Measurements from ENCODE around the gene OPA3. TPM values are rescaled to one million over a fixed set of nuclear protein-coding genes. Genes with fewer than 3 reads are reported as not detected.

Gene OPA3
- total RNA-seq, 1 donor from 2014 or later = 26.9 TPM

- peak; percentile 4 for ATAC-seq
- intact Hi-C loops (cut with micrococcal nuclease) = no loop called here
- DNase-seq = peak; percentile 67
Measured at GRCh38 chr19:45508417-45508860, 76.2 kb downstream of the OPA3 start.

DNA sequence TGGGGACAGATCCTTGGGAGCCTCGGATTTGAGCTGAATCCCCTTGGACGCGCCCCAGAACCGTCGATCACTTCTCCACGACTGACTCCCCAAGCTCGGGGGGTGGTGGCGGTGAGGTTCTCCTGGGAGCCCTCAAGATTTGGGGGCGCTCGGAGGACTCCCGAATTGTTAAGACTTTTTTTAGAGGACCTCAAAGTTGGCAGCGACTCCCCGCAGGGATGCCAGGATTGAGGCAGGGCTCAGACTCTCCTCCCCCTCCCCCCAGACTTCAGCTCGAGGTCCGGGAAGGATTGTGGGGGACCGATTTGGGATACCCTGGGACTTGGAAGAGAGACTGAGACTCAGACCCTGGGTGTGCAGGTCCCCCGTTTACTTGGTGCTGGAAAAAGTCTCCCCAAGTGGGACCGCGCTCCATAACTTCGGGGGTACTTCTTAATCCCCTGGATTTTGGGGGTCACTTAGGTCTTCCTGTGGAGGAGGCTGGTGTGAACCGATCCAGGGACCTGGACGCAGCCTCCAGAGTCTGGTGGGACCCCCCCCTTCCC lies 76.7 kb downstream of the OPA3 start:
- intact Hi-C loops (cut with micrococcal nuclease) = no loop called here
- no peak for ATAC-seq
- DNase-seq = no peak

DNA sequence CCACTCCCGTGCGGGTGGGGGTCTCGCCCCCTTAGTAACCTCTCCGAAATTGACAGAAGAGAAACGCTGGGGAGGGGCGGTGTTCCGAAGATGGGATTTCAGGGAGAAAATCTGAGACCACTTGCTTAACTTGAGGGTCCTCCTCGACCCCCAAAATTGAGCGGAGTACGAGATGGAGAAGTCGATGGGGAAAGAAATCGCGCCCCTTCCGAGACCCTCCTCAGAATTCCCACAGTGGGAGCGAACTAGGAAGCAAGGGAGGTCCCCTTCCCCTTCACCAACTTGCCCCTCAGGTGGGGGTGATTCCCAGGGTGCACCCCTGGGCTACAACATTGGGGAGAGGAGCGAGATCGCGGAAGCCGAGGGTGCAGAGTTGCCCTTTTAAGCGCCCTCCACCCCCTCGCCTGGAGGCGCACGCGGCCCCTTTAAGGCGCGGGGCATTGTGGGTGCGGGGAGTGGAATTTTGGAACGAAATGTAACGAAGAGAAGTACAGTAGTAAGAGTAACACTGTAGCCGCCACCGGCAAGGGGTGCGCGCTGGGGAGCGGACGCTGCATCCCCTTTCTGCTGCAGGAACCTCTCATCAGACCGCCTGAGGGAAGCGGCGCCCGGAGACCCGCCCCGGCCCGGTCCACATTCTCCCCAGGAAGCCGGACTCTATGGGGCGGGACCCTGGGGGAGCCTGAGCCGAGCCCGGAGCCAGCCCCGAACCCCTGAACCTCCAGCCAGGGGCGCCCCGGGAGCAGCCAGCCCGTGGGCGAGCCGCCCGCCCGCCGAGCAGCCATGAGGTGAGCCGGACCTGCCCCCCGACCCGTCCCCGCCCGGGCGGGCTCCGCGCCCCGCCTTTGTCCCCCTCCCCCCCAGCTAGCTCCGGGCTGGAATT lies 77.4 kb downstream of the OPA3 start, which contains the start of gene VASP:
TSS of gene VASP (plus strand) at position 491 of the 883 bp plus-strand sequence. CDS start at position 784, 293 bp downstream.
- intact Hi-C loops (cut with micrococcal nuclease) = no loop called here
- ATAC-seq (peak; percentile 84), DNase-seq (peak; percentile 90)

- peak; percentile 85 for ATAC-seq
- peak; percentile 97 for DNase-seq
- intact Hi-C loops (cut with micrococcal nuclease) = no loop called here
Measured at GRCh38 chr19:45506246-45506988, 78.2 kb downstream of the OPA3 start.

GRCh38 chr19:45505996-45506245 lies 78.7 kb downstream of the OPA3 start:
- ATAC-seq (no peak), DNase-seq (no peak)
- intact Hi-C loops (cut with micrococcal nuclease) = no loop called here

DNA sequence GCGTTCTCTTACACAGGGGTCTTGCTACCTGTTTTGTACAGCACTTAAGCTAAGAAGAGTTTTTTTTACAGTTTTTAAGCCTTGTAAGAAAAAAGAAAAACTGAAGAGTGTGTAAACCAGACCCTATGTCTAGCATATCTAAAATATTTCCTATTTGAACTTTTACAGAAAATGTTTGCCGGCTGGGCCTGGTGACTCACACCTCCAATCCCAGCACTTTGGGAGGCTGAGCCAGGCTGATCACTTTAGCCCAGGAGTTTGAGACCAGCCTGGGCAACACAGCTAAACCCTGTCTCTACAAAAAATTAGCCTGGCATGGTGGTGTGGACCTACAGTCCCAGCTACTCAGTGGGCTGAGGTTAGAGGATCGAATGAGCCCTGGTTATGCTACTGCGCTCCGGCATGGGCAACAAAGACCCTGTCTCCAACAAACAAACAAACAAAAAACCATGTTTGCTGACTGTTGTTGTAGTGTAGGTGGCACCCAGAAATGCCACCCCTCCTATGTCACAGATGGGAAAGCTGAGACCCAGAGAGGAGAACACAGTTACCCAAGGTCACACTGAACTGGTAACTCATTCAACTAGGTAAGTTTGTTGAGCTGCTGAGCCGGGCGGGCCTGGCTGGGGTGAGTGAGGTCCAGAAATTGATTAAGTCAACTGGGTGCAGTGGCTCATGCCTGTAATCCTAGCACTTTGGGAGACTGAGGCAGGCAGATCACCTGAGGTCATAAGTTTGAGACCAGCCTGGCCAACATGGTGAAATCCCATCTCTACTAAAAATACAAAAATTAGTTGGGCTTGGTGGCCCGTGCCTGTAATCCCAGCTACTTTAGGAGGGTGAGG lies 79.2 kb downstream of the OPA3 start:
- no peak for ATAC-seq
- intact Hi-C loops (cut with micrococcal nuclease) = no loop called here
- DNase-seq = no peak

DNA sequence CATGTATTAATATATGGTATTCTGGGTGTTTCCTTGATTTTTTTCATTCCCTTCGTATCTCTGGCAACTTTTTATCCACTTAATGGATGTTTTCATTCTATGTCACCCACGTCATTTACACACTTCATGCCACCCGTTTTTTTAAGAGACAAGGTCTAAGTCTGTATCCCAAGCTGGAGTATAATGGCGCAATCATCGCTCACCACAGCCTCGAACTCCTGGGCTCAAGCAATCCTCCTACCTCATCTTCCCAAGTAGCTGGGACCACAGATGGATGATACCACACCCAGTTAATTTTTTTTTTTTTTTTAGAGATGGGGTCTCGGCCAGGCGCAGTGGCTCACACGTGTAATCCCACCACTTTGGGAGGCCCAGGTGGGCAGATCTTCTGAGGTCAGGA lies 80.7 kb downstream of the OPA3 start:
- ATAC-seq (no peak), DNase-seq (no peak)
- intact Hi-C loops (cut with micrococcal nuclease) = no loop called here

DNA sequence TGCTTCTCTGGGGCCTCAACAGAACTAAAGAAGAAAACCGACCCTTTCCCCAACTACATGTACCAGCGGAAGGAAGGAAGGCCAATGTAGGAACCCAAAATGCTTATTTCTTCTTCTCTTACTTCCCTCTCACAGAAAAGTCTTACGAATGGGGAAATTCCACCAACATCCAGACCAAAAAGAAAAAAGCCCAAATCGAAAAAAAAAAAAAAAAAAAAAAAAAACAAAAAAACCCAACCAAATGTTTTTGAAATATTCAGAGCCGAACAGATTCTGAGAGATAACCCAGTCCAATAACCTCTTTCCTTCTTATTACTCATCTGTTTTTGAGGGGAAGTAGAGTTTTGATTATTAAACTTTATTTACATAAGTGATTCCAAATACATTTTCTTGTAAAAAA lies 82.5 kb downstream of the OPA3 start:
- DNase-seq = no peak
- ATAC-seq = no peak
- intact Hi-C loops (cut with micrococcal nuclease) = no loop called here

DNA sequence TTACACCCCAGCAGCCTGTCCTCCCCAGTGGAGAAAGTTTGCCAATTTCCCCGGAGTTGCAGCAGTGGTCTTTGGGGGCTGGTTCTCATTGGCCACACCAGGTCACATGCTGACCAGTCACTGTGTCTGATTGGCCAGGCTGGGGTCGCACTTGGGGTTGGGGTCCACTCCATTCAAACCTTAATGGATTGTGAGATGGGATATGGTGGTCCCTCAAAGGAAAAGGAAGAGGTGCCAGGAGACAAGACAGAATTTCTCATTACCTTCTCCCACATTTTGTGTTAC lies 82.9 kb downstream of the OPA3 start:
- intact Hi-C loops (cut with micrococcal nuclease) = no loop called here
- no peak for ATAC-seq
- no peak for DNase-seq

GRCh38 chr19:45500918-45501729 lies 83.5 kb downstream of the OPA3 start:
- ATAC-seq (no peak), DNase-seq (no peak)
- intact Hi-C loops (cut with micrococcal nuclease) = no loop called here

DNA sequence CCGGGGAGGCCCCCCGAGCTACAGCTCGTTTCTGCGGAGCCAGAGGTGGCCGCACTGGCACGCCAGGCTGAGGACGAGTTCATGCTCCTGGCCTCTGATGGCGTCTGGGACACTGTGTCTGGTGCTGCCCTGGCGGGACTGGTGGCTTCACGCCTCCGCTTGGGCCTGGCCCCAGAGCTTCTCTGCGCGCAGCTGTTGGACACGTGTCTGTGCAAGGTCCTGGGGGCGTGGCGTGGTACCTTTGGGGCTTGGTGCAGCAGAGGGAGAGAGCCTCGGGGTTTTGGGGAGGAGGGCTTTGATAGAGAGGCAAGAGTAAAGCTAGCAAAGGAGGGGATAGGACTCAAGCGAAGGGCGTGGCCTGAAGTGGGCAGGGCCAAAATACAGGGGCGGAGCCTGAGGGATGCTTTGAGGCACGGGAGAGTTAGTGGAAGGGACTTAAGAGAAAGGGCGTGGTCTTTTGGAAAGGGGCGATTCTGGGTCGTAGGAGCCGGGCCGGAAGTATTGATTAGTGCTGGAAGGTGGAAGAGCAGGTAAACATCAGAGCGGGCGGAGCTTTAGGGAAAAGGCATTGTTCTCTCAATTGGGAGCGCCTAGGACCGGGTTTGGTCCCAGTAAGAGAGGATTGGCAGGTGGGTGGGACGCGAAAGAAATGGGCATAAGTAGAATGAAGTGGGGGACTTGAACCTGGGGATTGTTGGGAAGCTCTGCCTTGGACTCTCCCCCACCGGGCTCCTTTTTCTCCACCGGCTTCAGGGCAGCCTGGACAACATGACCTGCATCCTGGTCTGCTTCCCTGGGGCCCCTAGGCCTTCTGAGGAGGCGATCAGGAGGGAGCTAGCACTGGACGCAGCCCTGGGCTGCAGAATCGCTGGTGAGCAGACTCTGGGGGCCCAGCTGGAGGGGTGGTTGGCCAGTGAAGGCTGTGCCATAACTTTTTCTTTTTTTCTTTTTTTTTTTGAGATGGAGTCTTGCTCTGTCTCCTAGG lies 85.1 kb downstream of the OPA3 start:
- intact Hi-C loops (cut with micrococcal nuclease) = no loop called here
- peak; percentile 3 for ATAC-seq
- peak; percentile 57 for DNase-seq

DNA sequence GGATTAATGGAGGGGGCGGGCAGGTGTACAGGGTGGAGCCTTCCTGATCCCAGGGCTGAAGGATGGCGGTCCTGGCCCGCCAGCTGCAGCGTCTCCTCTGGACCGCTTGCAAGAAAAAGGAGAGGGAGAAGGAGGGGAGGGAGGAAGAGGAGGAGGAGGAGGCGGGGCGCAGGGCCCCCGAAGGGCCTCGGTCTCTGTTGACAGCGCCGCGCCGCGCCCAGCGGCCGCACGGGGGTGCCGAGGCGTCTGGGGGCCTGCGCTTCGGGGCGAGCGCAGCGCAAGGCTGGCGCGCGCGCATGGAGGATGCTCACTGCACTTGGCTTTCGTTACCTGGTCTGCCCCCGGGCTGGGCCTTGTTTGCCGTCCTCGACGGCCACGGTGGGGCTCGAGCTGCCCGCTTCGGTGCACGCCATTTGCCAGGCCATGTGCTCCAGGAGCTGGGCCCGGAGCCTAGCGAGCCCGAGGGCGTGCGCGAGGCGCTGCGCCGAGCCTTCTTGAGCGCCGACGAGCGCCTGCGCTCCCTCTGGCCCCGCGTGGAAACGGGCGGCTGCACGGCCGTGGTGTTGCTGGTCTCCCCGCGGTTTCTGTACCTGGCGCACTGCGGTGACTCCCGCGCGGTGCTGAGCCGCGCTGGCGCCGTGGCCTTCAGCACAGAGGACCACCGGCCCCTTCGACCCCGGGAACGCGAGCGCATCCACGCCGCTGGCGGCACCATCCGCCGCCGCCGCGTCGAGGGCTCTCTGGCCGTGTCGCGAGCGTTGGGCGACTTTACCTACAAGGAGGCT lies 86.0 kb downstream of the OPA3 start, which contains the start of gene PPM1N:
TSS of gene PPM1N (plus strand) at position 33 of the 785 bp plus-strand sequence. CDS start at position 63, 30 bp downstream.
- ATAC-seq = peak; percentile 4

DNA sequence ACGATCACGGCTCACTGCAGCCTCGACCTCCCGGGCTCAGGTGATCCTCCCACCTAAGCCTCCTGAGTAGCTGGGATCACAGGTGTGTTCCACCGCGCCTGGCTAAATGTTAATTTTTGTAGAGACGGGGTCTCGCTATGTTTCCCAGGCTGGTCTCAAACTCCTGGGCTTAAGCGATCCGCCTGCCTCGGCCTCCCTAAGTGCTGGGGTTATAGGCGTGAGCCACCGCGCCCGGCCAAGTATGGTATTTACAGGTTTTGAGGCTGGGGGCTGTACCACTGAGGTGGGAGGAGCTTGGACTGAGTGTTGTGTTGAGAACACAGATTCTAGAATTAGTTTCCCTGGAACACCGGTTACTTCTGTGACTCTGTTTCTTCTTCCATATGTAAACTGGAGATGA lies 86.8 kb downstream of the OPA3 start:
- ATAC-seq (no peak), DNase-seq (no peak)
- intact Hi-C loops (cut with micrococcal nuclease) = no loop called here

More for the DNA sequence above, 86.0 kb downstream of the OPA3 start, which contains the start of gene PPM1N:
- intact Hi-C loops (cut with micrococcal nuclease) = no loop called here
- DNase-seq = peak; percentile 59

DNA sequence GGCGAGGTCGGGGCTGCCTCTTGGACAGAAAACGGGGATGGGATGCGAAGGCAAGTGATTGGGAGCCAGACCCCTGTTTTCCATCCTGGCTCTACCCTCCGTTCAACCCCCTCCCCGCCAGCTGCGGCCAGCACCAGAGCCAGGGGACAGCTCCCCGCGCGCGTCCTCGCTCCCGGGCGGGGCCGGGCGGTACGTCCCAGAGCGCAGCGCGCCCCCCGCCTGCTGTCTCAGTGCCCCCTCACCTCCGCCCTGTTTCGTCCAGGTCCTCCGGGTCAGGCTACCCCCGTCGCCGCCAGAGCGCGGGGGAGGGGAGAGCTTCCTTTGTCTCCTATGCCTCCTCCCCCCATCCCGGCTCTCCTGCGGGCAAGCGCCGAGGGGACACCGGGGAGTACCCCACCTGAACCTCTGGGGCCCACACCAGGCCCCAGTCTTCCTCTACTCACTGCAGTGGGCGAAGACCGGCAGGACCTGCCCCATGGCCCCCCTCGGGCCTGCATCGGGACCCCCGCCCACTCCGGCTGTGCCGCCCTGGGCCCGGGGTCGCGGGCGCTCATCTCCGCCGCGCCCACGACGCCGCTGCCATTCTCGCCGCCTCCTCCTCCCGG lies 88.2 kb downstream of the OPA3 start:
- peak; percentile 32 for ATAC-seq
- DNase-seq = peak; percentile 68
- intact Hi-C loops (cut with micrococcal nuclease) = no loop called here

DNA sequence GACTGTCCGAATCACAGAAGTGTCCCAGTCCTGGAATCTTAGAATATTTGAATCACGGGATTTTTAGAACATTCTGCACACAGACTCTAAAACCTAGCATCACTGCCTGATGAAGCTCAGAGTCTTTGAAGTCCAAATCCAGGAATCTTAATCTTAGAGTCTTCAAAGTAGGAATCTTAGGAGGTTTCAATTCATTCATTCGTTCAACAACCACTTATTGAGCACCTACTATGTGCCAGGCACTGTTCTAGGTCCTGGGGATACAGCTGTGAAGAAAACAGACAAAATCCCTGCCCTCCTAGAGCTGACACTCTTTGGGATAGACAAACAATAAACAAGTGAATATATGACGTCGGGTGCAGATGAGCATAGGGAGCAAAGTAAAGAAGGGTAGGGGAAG lies 89.4 kb downstream of the OPA3 start:
- ATAC-seq = no peak
- intact Hi-C loops (cut with micrococcal nuclease) = no loop called here
- no peak for DNase-seq

DNA sequence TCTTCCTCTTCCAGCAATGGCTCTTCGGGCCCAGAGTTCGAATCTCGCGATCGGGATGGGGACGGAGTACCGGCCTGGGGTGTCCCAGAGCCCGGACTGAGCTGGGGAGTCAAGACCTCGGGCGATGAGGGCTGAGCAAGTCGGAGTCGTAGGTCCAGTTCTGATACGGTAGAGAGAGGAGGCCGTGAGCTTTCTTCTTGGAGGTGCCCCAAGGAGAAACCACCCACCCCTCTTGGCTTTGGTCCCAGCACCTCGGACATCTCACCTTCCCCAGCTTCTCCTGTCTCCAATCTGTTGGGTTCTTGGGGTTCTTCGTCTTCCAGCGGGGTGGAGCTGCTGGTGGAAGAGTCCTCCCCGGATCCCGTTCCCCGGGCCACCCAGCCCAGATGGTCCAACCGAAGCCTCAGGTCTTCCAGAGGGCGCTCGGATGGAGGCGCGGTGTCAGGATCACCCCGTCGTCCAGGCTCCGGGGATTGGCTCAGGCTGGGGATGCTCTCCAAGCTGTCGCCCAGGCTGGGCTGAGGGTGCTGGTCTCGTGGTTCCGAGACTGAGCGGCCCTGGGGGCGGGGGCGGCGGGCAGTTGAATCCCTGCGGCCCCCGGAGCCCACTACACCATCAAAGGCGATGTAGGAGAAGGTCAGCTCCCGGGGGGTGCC lies 90.2 kb downstream of the OPA3 start:
- ATAC-seq (no peak), DNase-seq (no peak)
- intact Hi-C loops (cut with micrococcal nuclease) = no loop called here

Measured in left ventricle myocardium superior (tissue), 1 donor.